ENCODE results near the gene RNF187. TPM values are rescaled to one million over a fixed set of nuclear protein-coding genes. Genes with fewer than 3 reads are reported as not detected.
A peak's percentile ranks its signal among the peaks of the same experiment; 100 is the strongest.

RNF187 gene
- total RNA-seq, 1 experiment from 2014 or later: 97.7 TPM

DNA sequence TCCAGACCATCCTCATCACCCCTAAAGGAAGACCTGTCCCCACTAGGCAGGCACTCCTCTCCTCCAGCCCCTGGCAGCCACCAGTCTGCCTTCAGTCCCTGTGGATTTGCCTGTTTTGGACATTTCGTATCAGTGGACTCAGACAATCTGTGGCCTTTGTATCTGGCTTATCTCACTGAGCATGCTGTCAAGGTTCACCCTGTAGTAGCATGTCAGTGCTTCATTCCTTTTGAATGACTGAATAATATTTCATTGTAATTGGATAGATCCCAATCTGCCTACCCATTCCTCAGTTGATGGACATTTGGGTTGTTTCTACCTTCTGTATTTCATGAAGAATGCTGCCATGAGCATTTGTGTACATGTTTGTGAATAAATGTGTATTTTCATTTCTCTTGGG lies 32.9 kb upstream of the RNF187 start:
- CTCF ChIA-PET: no interaction called here
- DNase-seq (no peak), ATAC-seq (no peak)
- BruUV-seq (replicated peaks): no TSS peak
- Histone ChIP-seq H3K27ac (ENCODE audit: low read length) (no peak overlapping the region), H3F3A (ENCODE audit: low read length, unreplicated experiment) (no peaks in the 10 kb centered on the region), H3K9me2 (replicated peaks; ENCODE audit: low read length) (no peaks in the 10 kb centered on the region), H3K9ac (ENCODE audit: low read length) (no peak overlapping the region), H3K27me3 (ENCODE audit: low read length) (no peaks in the 10 kb centered on the region), H4K20me1 (ENCODE audit: low read length) (peaks cover 15% of the 10 kb centered on the region), H3K9me3 (ENCODE audit: low read length) (no peaks in the 10 kb centered on the region), H3K4me3 (ENCODE audit: low read length) (no peak overlapping the region), H2AFZ (ENCODE audit: low read length) (no peak overlapping the region), H3K4me2 (ENCODE audit: low read length) (no peak overlapping the region), H3K36me3 (ENCODE audit: low read depth, low read length) (no peaks in the 10 kb centered on the region), H3K4me1 (ENCODE audit: insufficient read depth, low read length) (peaks cover 9% of the 10 kb centered on the region; the same call in 1 of the 2 replicates), H3K79me2 (ENCODE audit: low read length) (peaks cover 29% of the 10 kb centered on the region)
- TF ChIP-seq EZH2 (IDR thresholded peaks at IDR 0.05; ENCODE audit: low read length, unreplicated experiment) (no peak), EZH2phosphoT487 (IDR thresholded peaks at IDR 0.05; ENCODE audit: borderline replicate concordance, low read length) (no peak)
- TF ChIP-seq, protein P1, sequence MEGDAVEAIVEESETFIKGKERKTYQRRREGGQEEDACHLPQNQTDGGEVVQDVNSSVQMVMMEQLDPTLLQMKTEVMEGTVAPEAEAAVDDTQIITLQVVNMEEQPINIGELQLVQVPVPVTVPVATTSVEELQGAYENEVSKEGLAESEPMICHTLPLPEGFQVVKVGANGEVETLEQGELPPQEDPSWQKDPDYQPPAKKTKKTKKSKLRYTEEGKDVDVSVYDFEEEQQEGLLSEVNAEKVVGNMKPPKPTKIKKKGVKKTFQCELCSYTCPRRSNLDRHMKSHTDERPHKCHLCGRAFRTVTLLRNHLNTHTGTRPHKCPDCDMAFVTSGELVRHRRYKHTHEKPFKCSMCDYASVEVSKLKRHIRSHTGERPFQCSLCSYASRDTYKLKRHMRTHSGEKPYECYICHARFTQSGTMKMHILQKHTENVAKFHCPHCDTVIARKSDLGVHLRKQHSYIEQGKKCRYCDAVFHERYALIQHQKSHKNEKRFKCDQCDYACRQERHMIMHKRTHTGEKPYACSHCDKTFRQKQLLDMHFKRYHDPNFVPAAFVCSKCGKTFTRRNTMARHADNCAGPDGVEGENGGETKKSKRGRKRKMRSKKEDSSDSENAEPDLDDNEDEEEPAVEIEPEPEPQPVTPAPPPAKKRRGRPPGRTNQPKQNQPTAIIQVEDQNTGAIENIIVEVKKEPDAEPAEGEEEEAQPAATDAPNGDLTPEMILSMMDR (conservative IDR thresholded peaks at IDR 0.05; ENCODE audit: low read depth, low read length): no peak
- intact Hi-C loops (cut with micrococcal nuclease): no loop called here
- POLR2A ChIA-PET (ENCODE audit: unreplicated experiment): no interaction called here

DNA sequence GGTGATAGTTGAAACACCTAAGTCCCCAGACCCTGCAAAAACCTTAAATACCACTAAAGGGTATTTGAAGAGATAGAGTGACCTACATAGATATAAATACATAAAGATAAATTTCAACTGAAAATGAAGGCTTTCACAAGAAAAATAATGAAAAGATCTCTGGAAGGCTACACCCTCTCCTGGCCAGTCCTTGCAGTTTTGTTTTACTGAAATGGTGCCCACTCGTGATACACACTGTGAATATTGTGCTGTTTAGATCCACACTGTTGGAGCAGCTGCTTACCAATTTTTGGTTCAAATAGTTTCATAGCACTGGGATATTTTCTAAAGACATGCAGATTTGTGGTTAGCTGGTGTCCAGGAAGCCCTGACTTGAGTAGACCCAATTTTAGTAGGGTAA lies 31.5 kb upstream of the RNF187 start:
- ATAC-seq (no peak), DNase-seq (peak; percentile 42)
- no peaks in the 10 kb centered on the region for H3F3A ChIP-seq (ENCODE audit: low read length, unreplicated experiment)
- TF ChIP-seq, protein P1 (conservative IDR thresholded peaks at IDR 0.05; ENCODE audit: low read depth, low read length): peak; percentile 62
- TF ChIP-seq EZH2 (IDR thresholded peaks at IDR 0.05; ENCODE audit: low read length, unreplicated experiment) (no peak), EZH2phosphoT487 (IDR thresholded peaks at IDR 0.05; ENCODE audit: borderline replicate concordance, low read length) (no peak)
- peak overlapping the region; percentile 87 for H3K4me3 ChIP-seq (ENCODE audit: low read length)
- H3K27me3 ChIP-seq (ENCODE audit: low read length): no peaks in the 10 kb centered on the region
- no peaks in the 10 kb centered on the region for H3K9me2 ChIP-seq (replicated peaks; ENCODE audit: low read length)
- peaks cover 15% of the 10 kb centered on the region for H4K20me1 ChIP-seq (ENCODE audit: low read length)
- H3K27ac ChIP-seq (ENCODE audit: low read length): no peak overlapping the region
- POLR2A ChIA-PET (ENCODE audit: unreplicated experiment): no interaction called here
- H3K4me2 ChIP-seq (ENCODE audit: low read length): peak overlapping the region; percentile 85
- intact Hi-C loops (cut with micrococcal nuclease): loop anchor here (1.0 to 5.0 kb wide), 7 partner anchors 59 to 324 kb away; partner anchors contain the start of gene IBA57
- CTCF ChIA-PET: no interaction called here
- no peaks in the 10 kb centered on the region for H3K36me3 ChIP-seq (ENCODE audit: low read depth, low read length)
- H3K4me1 ChIP-seq (ENCODE audit: insufficient read depth, low read length): peaks cover 15% of the 10 kb centered on the region; the same call in 1 of the 2 replicates
- no TSS peak for BruUV-seq (replicated peaks)
- H3K9me3 ChIP-seq (ENCODE audit: low read length): no peaks in the 10 kb centered on the region
- no peak overlapping the region for H2AFZ ChIP-seq (ENCODE audit: low read length)
- peaks cover 29% of the 10 kb centered on the region for H3K79me2 ChIP-seq (ENCODE audit: low read length)
- H3K9ac ChIP-seq (ENCODE audit: low read length): peak overlapping the region; percentile 80; the same call in 1 of the 2 replicates

DNA sequence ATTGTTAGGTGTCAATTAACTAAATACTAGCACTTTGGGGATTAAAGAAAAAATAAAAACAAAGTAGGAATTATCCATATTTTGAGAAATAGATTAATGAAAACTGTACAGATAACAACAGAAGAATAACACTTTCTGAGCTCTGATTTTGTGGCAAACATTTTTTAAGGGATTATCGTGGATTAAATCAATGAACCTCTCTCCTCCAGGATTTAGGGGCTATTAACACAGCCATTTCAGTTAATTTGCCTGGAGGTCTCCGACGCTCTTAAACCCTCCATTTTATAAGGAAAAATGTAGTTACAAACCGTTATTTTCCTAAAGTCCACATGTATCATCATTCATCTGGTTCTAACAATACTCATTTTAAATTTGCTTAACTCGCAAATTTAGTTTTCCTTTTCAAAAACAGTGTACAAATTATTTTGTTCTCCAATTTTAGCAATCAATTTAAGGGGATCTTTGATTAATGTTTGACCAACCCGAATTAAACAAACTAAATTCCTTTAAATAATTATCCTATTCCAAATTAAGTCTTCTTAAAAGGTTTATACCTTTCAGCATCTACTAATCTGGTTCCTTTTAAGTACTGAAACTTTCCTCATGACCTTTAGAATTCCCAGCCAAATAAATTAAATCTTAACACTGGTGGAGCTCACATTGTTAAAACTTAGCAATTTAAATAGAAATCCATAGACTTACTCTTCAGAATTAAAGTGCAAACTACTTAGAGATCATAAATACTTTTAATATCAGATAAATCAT lies 30.7 kb upstream of the RNF187 start:
- Histone ChIP-seq H3K4me3 (ENCODE audit: low read length) (peak overlapping the region; percentile 87), H4K20me1 (ENCODE audit: low read length) (peaks cover 15% of the 10 kb centered on the region), H3K4me2 (ENCODE audit: low read length) (peak overlapping the region; percentile 85), H2AFZ (ENCODE audit: low read length) (0 out of 2 replicates have a peak overlapping the region, but pooled peaks have one; percentile 63), H3K9me2 (replicated peaks; ENCODE audit: low read length) (no peaks in the 10 kb centered on the region), H3K9ac (ENCODE audit: low read length) (peak overlapping the region; percentile 80), H3K4me1 (ENCODE audit: insufficient read depth, low read length) (peaks cover 15% of the 10 kb centered on the region; the same call in 1 of the 2 replicates), H3K36me3 (ENCODE audit: low read depth, low read length) (no peaks in the 10 kb centered on the region), H3K79me2 (ENCODE audit: low read length) (peaks cover 29% of the 10 kb centered on the region), H3K27me3 (ENCODE audit: low read length) (no peaks in the 10 kb centered on the region), H3F3A (ENCODE audit: low read length, unreplicated experiment) (no peaks in the 10 kb centered on the region), H3K9me3 (ENCODE audit: low read length) (no peaks in the 10 kb centered on the region), H3K27ac (ENCODE audit: low read length) (peak overlapping the region; percentile 64)
- ChIA-PET POLR2A (ENCODE audit: unreplicated experiment) (interaction anchor here (0.7 kb wide), 1 partner anchor 1350 kb away, joined by 4 read pairs; no protein-coding TSS in a partner anchor), CTCF (no interaction called here)
- ATAC-seq (no peak), DNase-seq (no peak)
- intact Hi-C loops (cut with micrococcal nuclease): loop anchor here (1.0 to 5.0 kb wide), 7 partner anchors 50 to 289 kb away; partner anchors contain the start of genes IBA57 and TRIM11
- TF ChIP-seq EZH2phosphoT487 (IDR thresholded peaks at IDR 0.05; ENCODE audit: borderline replicate concordance, low read length) (no peak), EZH2 (IDR thresholded peaks at IDR 0.05; ENCODE audit: low read length, unreplicated experiment) (no peak)
- TF ChIP-seq, protein P1 (conservative IDR thresholded peaks at IDR 0.05; ENCODE audit: low read depth, low read length): no peak
- no TSS peak for BruUV-seq (replicated peaks)

Data from PC-3 (cell line).